B cell (primary cell): ENCODE measurements around the gene HRK. TPM values are rescaled to one million over a fixed set of nuclear protein-coding genes. Genes with fewer than 3 reads are reported as not detected.

Source experiments
- ATAC-seq: fragments of 200-7000 bp; cut with Tn5 transposase; one replicate; pipeline ENCODE4 v1.10.0; 2021; ENCODE audit warnings: low read depth, mild to moderate bottlenecking, moderate number of reproducible peaks, moderate library complexity
- CTCF ChIA-PET: fragments of 350-600 bp; sonication (Branson Sonifier 250); formaldehyde crosslinking; loops from one replicate; lab custom pipeline; 2021; ENCODE audit warnings: antibody characterized with exemption, inconsistent platforms; lab: Charles Lee
- POLR2A ChIA-PET: fragments of 350-600 bp; sonication (Branson Sonifier 250); formaldehyde crosslinking; loops from one replicate; lab custom pipeline; 2021; ENCODE audit warnings: antibody characterized with exemption; lab: Charles Lee
- DNase-seq: peaks from one replicate; pipeline ENCODE4 v3.0.0; 2013
- H2AFZ ChIP-seq: 2 replicates; pipeline ENCODE4 v1.6.1; 2012; ENCODE audit warnings: mild to moderate bottlenecking, low read depth, low read length; ENCODE audit not compliant: insufficient read depth, poor library complexity, severe bottlenecking
- H3K27ac ChIP-seq, 2 donors: 1 replicate in 1 of 2; 2 replicates in 1 of 2; pipeline ENCODE4 v1.5.1; 2012 to 2013; ENCODE audit warnings: low read length in 2 of 2, mild to moderate bottlenecking in 2 of 2, moderate library complexity in 1 of 2
- H3K27me3 ChIP-seq, 4 experiments: fragments of 200-600 bp in 1 of 4; sonication (generic) in 1 of 4; replicated peaks in 1 of 4; 1 replicate in 2 of 4; 2 replicates in 2 of 4; pipeline versions ENCODE4 v1.6.1 to v1.7.0; 2013 to 2016; ENCODE audit warnings: low read length in 3 of 4, mild to moderate bottlenecking in 2 of 4, mixed read lengths in 1 of 4, moderate library complexity in 1 of 4; ENCODE audit not compliant: insufficient read depth in 4 of 4, control insufficient read depth in 3 of 4; ENCODE audit errors: control extremely low read depth in 1 of 4
- H3K36me3 ChIP-seq, 2 experiments: replicated peaks in 1 of 2; 1 replicate in 1 of 2; 2 replicates in 1 of 2; pipeline versions ENCODE4 v1.6.1 to v1.7.1; 2013; ENCODE audit warnings: low read length in 1 of 2; ENCODE audit not compliant: insufficient read depth in 2 of 2, control insufficient read depth in 1 of 2; ENCODE audit errors: control extremely low read depth in 1 of 2, extremely low read depth in 1 of 2
- H3K4me1 ChIP-seq, 2 donors: fragments of 200-600 bp in 1 of 2; sonication (generic) in 1 of 2; 1 replicate in 1 of 2; 2 replicates in 1 of 2; pipeline versions ENCODE4 v1.5.1 to v1.6.1; 2013 to 2017; ENCODE audit warnings: low read length in 2 of 2; ENCODE audit not compliant: control insufficient read depth in 2 of 2, insufficient read depth in 2 of 2
- H3K4me2 ChIP-seq: replicated peaks from 2 replicates; pipeline ENCODE3; 2012; ENCODE audit warnings: mild to moderate bottlenecking, low read depth, low read length; ENCODE audit not compliant: poor library complexity, severe bottlenecking
- H3K4me3 ChIP-seq, 5 experiments: fragments of 200-600 bp in 1 of 5; sonication (generic) in 1 of 5; 1 replicate in 3 of 5; 2 replicates in 2 of 5; pipeline versions ENCODE4 v1.5.1 to v1.7.0; 2011 to 2016; ENCODE audit warnings: low read length in 4 of 5, mild to moderate bottlenecking in 4 of 5, low read depth in 2 of 5, control low read depth in 1 of 5, moderate library complexity in 1 of 5; ENCODE audit not compliant: insufficient read depth in 1 of 5; ENCODE audit errors: control extremely low read depth in 1 of 5, extremely low read depth in 1 of 5
- H3K79me2 ChIP-seq: fragments of 200-600 bp; sonication (generic); one replicate; pipeline ENCODE4 v1.6.0; 2016; ENCODE audit warnings: low read length; ENCODE audit not compliant: control insufficient read depth, insufficient read depth
- H3K9ac ChIP-seq: fragments of 200-600 bp; sonication (generic); 2 replicates; pipeline ENCODE4 v1.6.1; 2017; ENCODE audit warnings: mild to moderate bottlenecking, low read length, moderate library complexity
- H3K9me3 ChIP-seq, 3 donors: one replicate each; pipeline versions ENCODE4 v1.6.1 to v1.7.1; 2013; ENCODE audit warnings: low read length in 2 of 3; ENCODE audit not compliant: control insufficient read depth in 2 of 3, insufficient read depth in 1 of 3; ENCODE audit errors: control extremely low read depth in 1 of 3
- H4K20me1 ChIP-seq: 2 replicates; pipeline ENCODE4 v1.6.0; 2012; ENCODE audit warnings: mild to moderate bottlenecking, low read length; ENCODE audit not compliant: insufficient read depth, control insufficient read depth, poor library complexity, severe bottlenecking
- H3K27ac Mint-ChIP-seq: one replicate; pipeline ENCODE4 v1.8.0; 2021; ENCODE audit warnings: mixed read lengths
- H3K27me3 Mint-ChIP-seq: one replicate; pipeline ENCODE4 v1.8.0; 2021; ENCODE audit warnings: mixed read lengths
- H3K4me1 Mint-ChIP-seq: one replicate; pipeline ENCODE4 v1.8.0; 2021; ENCODE audit warnings: mixed read lengths
- H3K4me3 Mint-ChIP-seq: one replicate; pipeline ENCODE4 v1.8.0; 2021; ENCODE audit warnings: mixed read lengths
- H3K9me3 Mint-ChIP-seq: one replicate; pipeline ENCODE4 v1.8.0; 2022; ENCODE audit warnings: mixed read lengths; ENCODE audit not compliant: insufficient read depth
- EZH2 ChIP-seq: IDR thresholded peaks from 2 replicates; pipeline ENCODE4 v1.6.1; 2012; ENCODE audit warnings: borderline replicate concordance, low read depth, mild to moderate bottlenecking, moderate library complexity, low read length; ENCODE audit not compliant: insufficient read depth, poor library complexity, severe bottlenecking
- WGBS: methylation state at CpG from one replicate; pipeline ENCODE4 v1.1.5; 2013; ENCODE audit warnings: missing lambda C conversion rate; ENCODE audit not compliant: insufficient coverage; 5-methylcytosine and 5-hydroxymethylcytosine counted together
- intact Hi-C: fragments of 100-400 bp; cut with micrococcal nuclease; formaldehyde crosslinking; loops from one replicate; pipeline ENCODE4 v1.10.0; 2022
- polyA plus RNA-seq: library from polyadenylated mRNA; depleted of rRNA; stranded (reverse); fragments of >200 nt; gene quantifications from 2 replicates; pipeline ENCODE4 v1.2.3, GENCODE V29; 2012
- total RNA-seq, 2 donors: library from RNA; stranded (reverse); fragments of 120-200 nt in 1 of 2; gene quantifications; 1 replicate in 1 of 2; 2 replicates in 1 of 2; pipeline versions ENCODE4 v1.2.3 to v1.2.4, GENCODE V29; 2013 to 2022
- TF ChIP-seq, protein P1 (sequence below): fragments of 200-600 bp; IDR thresholded peaks from one replicate; pipeline ENCODE4 v1.8.0; 2022; ENCODE audit warnings: antibody characterized with exemption, mild to moderate bottlenecking

Gene HRK
- total and polyA plus RNA-seq, 2 donors (not counting 1 experiment from before 2014, with no cell fraction given) = 1.8 to 45.1 TPM

DNA sequence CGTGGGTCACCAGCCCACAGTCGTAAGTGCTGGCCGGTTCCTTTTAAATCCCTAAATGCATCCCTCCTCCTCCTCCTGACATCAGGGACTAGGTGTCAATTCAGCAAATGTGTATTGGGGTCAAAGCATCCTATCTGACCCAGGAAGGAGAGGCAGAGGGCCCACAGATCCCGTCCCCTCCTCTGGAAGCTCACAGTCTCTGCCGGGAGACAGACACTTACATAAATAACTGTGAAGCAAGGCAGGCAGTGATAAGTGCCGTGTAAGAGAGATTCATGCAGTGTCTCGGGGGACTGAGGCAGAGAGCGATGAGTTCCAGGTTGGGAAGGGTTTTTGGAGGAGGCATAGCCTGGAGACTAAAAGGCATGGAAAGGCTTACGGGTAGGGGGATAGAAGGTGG lies 44.1 kb downstream of the HRK start:
- no peaks in the 10 kb centered on the region for H3K27me3 Mint-ChIP-seq
- H3K27me3 ChIP-seq = no peaks in the 10 kb centered on the region
- no peak overlapping the region for H3K4me3 ChIP-seq
- no peak overlapping the region for H3K9ac ChIP-seq
- H3K27ac Mint-ChIP-seq = no peak overlapping the region
- H3K9me3 Mint-ChIP-seq = no peaks in the 10 kb centered on the region
- H3K4me1 Mint-ChIP-seq = peaks cover 14% of the 10 kb centered on the region
- peaks cover 0 to 4% (median 1%) of the 10 kb centered on the region in 3 donors for H3K9me3 ChIP-seq
- intact Hi-C loops = no loop called here
- H3K4me2 ChIP-seq = no peak overlapping the region
- no peaks in the 10 kb centered on the region for H3K79me2 ChIP-seq
- H4K20me1 ChIP-seq = no peaks in the 10 kb centered on the region
- POLR2A ChIA-PET = no interaction called here
- H2AFZ ChIP-seq = no peak overlapping the region
- no peak overlapping the region for H3K27ac ChIP-seq
- TF ChIP-seq, protein P1, sequence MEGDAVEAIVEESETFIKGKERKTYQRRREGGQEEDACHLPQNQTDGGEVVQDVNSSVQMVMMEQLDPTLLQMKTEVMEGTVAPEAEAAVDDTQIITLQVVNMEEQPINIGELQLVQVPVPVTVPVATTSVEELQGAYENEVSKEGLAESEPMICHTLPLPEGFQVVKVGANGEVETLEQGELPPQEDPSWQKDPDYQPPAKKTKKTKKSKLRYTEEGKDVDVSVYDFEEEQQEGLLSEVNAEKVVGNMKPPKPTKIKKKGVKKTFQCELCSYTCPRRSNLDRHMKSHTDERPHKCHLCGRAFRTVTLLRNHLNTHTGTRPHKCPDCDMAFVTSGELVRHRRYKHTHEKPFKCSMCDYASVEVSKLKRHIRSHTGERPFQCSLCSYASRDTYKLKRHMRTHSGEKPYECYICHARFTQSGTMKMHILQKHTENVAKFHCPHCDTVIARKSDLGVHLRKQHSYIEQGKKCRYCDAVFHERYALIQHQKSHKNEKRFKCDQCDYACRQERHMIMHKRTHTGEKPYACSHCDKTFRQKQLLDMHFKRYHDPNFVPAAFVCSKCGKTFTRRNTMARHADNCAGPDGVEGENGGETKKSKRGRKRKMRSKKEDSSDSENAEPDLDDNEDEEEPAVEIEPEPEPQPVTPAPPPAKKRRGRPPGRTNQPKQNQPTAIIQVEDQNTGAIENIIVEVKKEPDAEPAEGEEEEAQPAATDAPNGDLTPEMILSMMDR = no peak
- no peak for TF ChIP-seq EZH2
- CTCF ChIA-PET = no interaction called here
- H3K4me3 Mint-ChIP-seq = no peak overlapping the region
- 98% methylated on average over 4 of the region's 9 CpGs for whole genome bisulfite sequencing
- peaks cover 0 to 15% of the 10 kb centered on the region in 2 donors for H3K4me1 ChIP-seq
- no peaks in the 10 kb centered on the region for H3K36me3 ChIP-seq
- DNase-seq = no peak
- ATAC-seq = no peak

DNA sequence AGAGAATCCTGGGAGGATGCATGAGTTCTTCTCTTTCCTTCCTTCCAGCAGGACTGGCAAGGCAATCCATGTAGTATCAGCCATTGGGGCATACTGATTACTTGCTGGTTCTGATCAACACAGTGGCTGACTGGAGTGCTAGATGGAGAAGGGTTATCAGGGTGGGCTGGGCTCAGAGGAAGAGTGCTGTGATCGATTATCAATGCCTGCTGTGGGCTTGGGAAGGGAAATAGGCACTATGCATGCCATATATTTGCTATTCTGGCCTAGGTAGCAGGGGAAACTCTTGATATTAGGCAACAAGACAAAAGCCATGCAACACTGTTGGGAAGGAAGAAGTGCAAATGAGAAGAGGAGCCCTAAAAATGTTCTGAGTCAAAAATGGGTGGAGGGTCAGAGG lies 45.8 kb downstream of the HRK start:
- Histone ChIP-seq H3K4me3 (no peak overlapping the region), H3K4me2 (no peak overlapping the region), H4K20me1 (no peaks in the 10 kb centered on the region), H3K79me2 (no peaks in the 10 kb centered on the region), H3K4me1 (peaks cover 0 to 15% of the 10 kb centered on the region in 2 donors), H3K36me3 (no peaks in the 10 kb centered on the region), H3K9ac (no peak overlapping the region), H2AFZ (no peak overlapping the region), H3K27ac (no peak overlapping the region), H3K27me3 (no peaks in the 10 kb centered on the region), H3K9me3 (peaks cover 0 to 4% (median 1%) of the 10 kb centered on the region in 3 donors)
- ChIA-PET POLR2A (no interaction called here), CTCF (no interaction called here)
- TF ChIP-seq, protein P1 = no peak
- TF ChIP-seq EZH2 = no peak
- DNase-seq (no peak), ATAC-seq (no peak)
- WGBS = 100% methylated on average over 1 of the region's 1 CpG
- Mint-ChIP-seq H3K4me1 (peaks cover 14% of the 10 kb centered on the region), H3K27ac (no peak overlapping the region), H3K4me3 (no peak overlapping the region), H3K27me3 (no peaks in the 10 kb centered on the region), H3K9me3 (no peaks in the 10 kb centered on the region)
- intact Hi-C loops = no loop called here
